IMR-90 (cell line): Measurements from ENCODE around the gene LAMC2. TPM values are rescaled to one million over a fixed set of nuclear protein-coding genes. Genes with fewer than 3 reads are reported as not detected.

ENCODE experiments used
- ATAC-seq: fragments of 200-7000 bp; cut with Tn5 transposase; 2 replicates; pipeline ENCODE4 v1.9.1; 2020; ENCODE audit warnings: low read depth, mild to moderate bottlenecking, moderate library complexity
- BruUV-seq: library from RNA; stranded (reverse); fragments of 400-500 nt; replicated peaks from 2 replicates; lab custom pipeline; 2021; lab: Mats Ljungman, UMichigan
- CTCF ChIA-PET: fragments of 300-600 bp; formaldehyde crosslinking; extraction: SDS; loops from one replicate; lab custom pipeline; 2021; ENCODE audit warnings: antibody characterized with exemption; lab: Yijun Ruan, JAX
- POLR2A ChIA-PET: fragments of 300-600 bp; sonication (Branson Sonifier 250); formaldehyde crosslinking; loops from one replicate; lab custom pipeline; 2022; ENCODE audit warnings: antibody characterized with exemption; ENCODE audit not compliant: unreplicated experiment; lab: Charles Lee
- DNase-seq: peaks from one replicate; pipeline ENCODE4 v3.0.0; 2013
- H2AFZ ChIP-seq: replicated peaks from 2 replicates; pipeline ENCODE3; 2013; ENCODE audit warnings: low read length, mild to moderate bottlenecking; ENCODE audit not compliant: poor library complexity
- H2AK5ac ChIP-seq: 2 replicates; pipeline ENCODE4 v1.6.1; 2013; ENCODE audit warnings: low read depth, low read length, inconsistent platforms
- H2AK9ac ChIP-seq: replicated peaks from 2 replicates; pipeline ENCODE3; 2013; ENCODE audit warnings: mild to moderate bottlenecking, low read depth, low read length, moderate library complexity; ENCODE audit not compliant: poor library complexity
- H2BK120ac ChIP-seq: 2 replicates; pipeline ENCODE4 v1.6.1; 2013; ENCODE audit warnings: low read depth, low read length, inconsistent platforms
- H2BK15ac ChIP-seq: 3 replicates; pipeline ENCODE4 v1.6.1; 2013; ENCODE audit warnings: low read depth, low read length, inconsistent platforms
- H2BK20ac ChIP-seq: 2 replicates; pipeline ENCODE4 v1.6.1; 2013; ENCODE audit warnings: low read depth, mild to moderate bottlenecking, inconsistent platforms, low read length, moderate library complexity
- H2BK5ac ChIP-seq: 2 replicates; pipeline ENCODE4 v1.6.1; 2013; ENCODE audit warnings: mild to moderate bottlenecking, low read depth, low read length, inconsistent platforms; ENCODE audit not compliant: poor library complexity, severe bottlenecking
- H3K14ac ChIP-seq: replicated peaks from 2 replicates; pipeline ENCODE4 v1.6.1; 2013; ENCODE audit warnings: low read depth, low read length, inconsistent platforms
- H3K18ac ChIP-seq: 2 replicates; pipeline ENCODE4 v1.6.1; 2013; ENCODE audit warnings: low read depth, low read length, control low read depth
- H3K23ac ChIP-seq: 2 replicates; pipeline ENCODE4 v1.6.1; 2013; ENCODE audit warnings: low read depth, low read length, inconsistent platforms
- H3K27ac ChIP-seq: 2 replicates; pipeline ENCODE4 v1.5.1; 2013; ENCODE audit warnings: mild to moderate bottlenecking, control low read depth, low read length; ENCODE audit not compliant: insufficient read depth
- H3K27me3 ChIP-seq: 2 replicates; pipeline ENCODE4 v1.6.1; 2013; ENCODE audit warnings: low read length; ENCODE audit not compliant: control insufficient read depth, insufficient read depth
- H3K36me3 ChIP-seq: 2 replicates; pipeline ENCODE4 v1.6.1; 2013; ENCODE audit warnings: low read length, mixed read lengths; ENCODE audit not compliant: control insufficient read depth, insufficient read depth
- H3K4ac ChIP-seq: 2 replicates; pipeline ENCODE4 v1.6.1; 2013; ENCODE audit warnings: low read depth, low read length, inconsistent platforms
- H3K4me1 ChIP-seq: 2 replicates; pipeline ENCODE4 v1.6.1; 2013; ENCODE audit warnings: low read length, mixed read lengths; ENCODE audit not compliant: control insufficient read depth, insufficient read depth
- H3K4me2 ChIP-seq: 2 replicates; pipeline ENCODE4 v1.6.1; 2013; ENCODE audit warnings: low read depth, mild to moderate bottlenecking, control low read depth, low read length, moderate library complexity
- H3K4me3 ChIP-seq: 2 replicates; pipeline ENCODE4 v1.5.1; 2013; ENCODE audit warnings: low read depth, mild to moderate bottlenecking, control low read depth, low read length, moderate library complexity; ENCODE audit not compliant: insufficient read depth
- H3K56ac ChIP-seq: 2 replicates; pipeline ENCODE4 v1.6.1; 2013; ENCODE audit warnings: low read length, inconsistent platforms; ENCODE audit not compliant: insufficient read depth; ENCODE audit errors: extremely low read depth
- H3K79me1 ChIP-seq, 2 experiments: 2 replicates each; pipeline ENCODE4 v1.6.1; 2013; ENCODE audit warnings: low read length in 2 of 2, inconsistent platforms in 1 of 2, low read depth in 1 of 2
- H3K9ac ChIP-seq: 2 replicates; pipeline ENCODE4 v1.6.1; 2013; ENCODE audit warnings: low read depth, low read length, control low read depth
- H3K9me1 ChIP-seq: 2 replicates; pipeline ENCODE4 v1.6.1; 2013; ENCODE audit warnings: low read length, inconsistent platforms; ENCODE audit not compliant: insufficient read depth
- H3K9me3 ChIP-seq: 2 replicates; pipeline ENCODE4 v1.6.1; 2013; ENCODE audit warnings: low read length; ENCODE audit not compliant: control insufficient read depth, insufficient read depth
- H4K20me1 ChIP-seq: 2 replicates; pipeline ENCODE4 v1.6.1; 2013; ENCODE audit warnings: low read length, inconsistent platforms; ENCODE audit not compliant: insufficient read depth
- H4K5ac ChIP-seq: 2 replicates; pipeline ENCODE4 v1.6.1; 2013; ENCODE audit warnings: mild to moderate bottlenecking, low read depth, low read length, control low read depth
- H4K8ac ChIP-seq, 2 experiments: 2 replicates each; pipeline ENCODE4 v1.6.1; 2013; ENCODE audit warnings: low read depth in 2 of 2, low read length in 2 of 2, control low read depth in 1 of 2, inconsistent platforms in 1 of 2
- H4K91ac ChIP-seq: 2 replicates; pipeline ENCODE4 v1.6.1; 2013; ENCODE audit warnings: low read depth, low read length, inconsistent platforms; ENCODE audit not compliant: insufficient read depth
- BHLHE40 ChIP-seq: fragments of 150-350 bp; IDR thresholded peaks from 2 replicates; pipeline ENCODE4 v1.6.1; 2016; ENCODE audit warnings: mild to moderate bottlenecking, low read depth, low read length
- CEBPB ChIP-seq: IDR thresholded peaks from 2 replicates; pipeline ENCODE4 v1.6.1; 2012; ENCODE audit warnings: low read depth, low read length, improper control_type of control experiment
- CHD1 ChIP-seq: IDR thresholded peaks from 2 replicates; pipeline ENCODE4 v1.6.1; 2012; ENCODE audit warnings: low read depth, low read length, improper control_type of control experiment
- ELK1 ChIP-seq: fragments of 150-350 bp; IDR thresholded peaks from 2 replicates; pipeline ENCODE4 v1.6.1; 2016; ENCODE audit warnings: low read depth, mild to moderate bottlenecking, low read length, moderate library complexity, borderline replicate concordance
- FOS ChIP-seq: fragments of 150-350 bp; IDR thresholded peaks from 2 replicates; pipeline ENCODE4 v1.6.1; 2016; ENCODE audit warnings: low read depth, low read length
- MAFK ChIP-seq: IDR thresholded peaks from 2 replicates; pipeline ENCODE4 v1.6.1; 2012; ENCODE audit warnings: low read depth, low read length, improper control_type of control experiment
- MAZ ChIP-seq: IDR thresholded peaks from 2 replicates; pipeline ENCODE4 v1.6.1; 2012; ENCODE audit warnings: low read depth, mild to moderate bottlenecking, low read length, improper control_type of control experiment, moderate library complexity, borderline replicate concordance
- MXI1 ChIP-seq: IDR thresholded peaks from 2 replicates; pipeline ENCODE4 v1.6.1; 2012; ENCODE audit warnings: low read depth, mild to moderate bottlenecking, low read length, moderate library complexity, borderline replicate concordance
- NFE2L2 ChIP-seq: fragments of 150-350 bp; IDR thresholded peaks from 2 replicates; pipeline ENCODE4 v1.6.1; 2016; ENCODE audit warnings: low read depth, mild to moderate bottlenecking, low read length
- POLR2A ChIP-seq: IDR thresholded peaks from 2 replicates; pipeline ENCODE4 v1.6.1; 2012; ENCODE audit warnings: mild to moderate bottlenecking, low read depth, low read length
- RAD21 ChIP-seq: IDR thresholded peaks from 2 replicates; pipeline ENCODE4 v1.6.1; 2012; ENCODE audit warnings: low read length, improper control_type of control experiment
- RCOR1 ChIP-seq: IDR thresholded peaks from 2 replicates; pipeline ENCODE4 v1.6.1; 2012; ENCODE audit warnings: mild to moderate bottlenecking, low read length, improper control_type of control experiment; ENCODE audit not compliant: insufficient replicate concordance
- WGBS, 2 experiments: methylation state at CpG; one replicate each; pipeline versions ENCODE4 v1.1.5 to v1.1.7; 2013; ENCODE audit warnings: missing lambda C conversion rate in 2 of 2; ENCODE audit not compliant: insufficient read length in 1 of 2; ENCODE audit errors: extremely low coverage in 2 of 2; 5-methylcytosine and 5-hydroxymethylcytosine counted together
- dilution Hi-C: fragments of 300-500 bp; cut with HindIII; formaldehyde crosslinking; loops from one replicate; pipeline ENCODE4 v1.14.3; 2018; ENCODE audit warnings: low sequenced_read_pairs; ENCODE audit not compliant: unreplicated experiment
- in situ Hi-C: fragments of 300-500 bp; cut with MboI; formaldehyde crosslinking; loops from 3 replicates; pipeline ENCODE4 v1.14.3; 2019; ENCODE audit warnings: low sequenced_read_pairs, inconsistent platforms, mixed read lengths
- intact Hi-C: fragments of 100-400 bp; cut with micrococcal nuclease; formaldehyde crosslinking; loops from 2 replicates; pipeline ENCODE4 v1.10.0; 2022
- polyA plus RNA-seq, 3 experiments: library from polyadenylated mRNA; depleted of rRNA; stranded (reverse); fragments of >200 nt; gene quantifications; 2 replicates each; pipeline ENCODE4 v1.2.3, GENCODE V29; 2012; ENCODE audit warnings: low replicate concordance in 1 of 3
- total RNA-seq: library from RNA; depleted of rRNA; stranded (reverse); fragments of >200 nt; gene quantifications from 2 replicates; pipeline ENCODE4 v1.2.3, GENCODE V29; 2012

The LAMC2 gene
- total and polyA plus RNA-seq, 2 of the 4 experiments (the other 2 are of a cell fraction), result 2.3 to 2.8 TPM

- H2BK15ac ChIP-seq, result no peak overlapping the region
- H3K4me2 ChIP-seq, result no peak overlapping the region
- ChIA-PET CTCF (no interaction called here), POLR2A (interaction anchor here (0.6 to 0.7 kb wide), 2 partner anchors 278 to 350 kb away, joined by 6 to 8 read pairs; no protein-coding TSS in a partner anchor)
- no peak overlapping the region for H2BK5ac ChIP-seq
- H2BK20ac ChIP-seq, result no peak overlapping the region
- no peak overlapping the region for H4K8ac ChIP-seq
- no peak overlapping the region for H2BK120ac ChIP-seq
- in situ Hi-C loops (loop anchor here (25.0 kb wide), 1 partner anchor 280 kb away; the partner anchor contains the start of gene SHCBP1L), dilution Hi-C loops (no loop called here), intact Hi-C loops (no loop called here)
- no TSS peak for BruUV-seq
- H3K18ac ChIP-seq, result no peak overlapping the region
- no peak overlapping the region for H2AK5ac ChIP-seq
- peaks cover 4% of the 10 kb centered on the region for H3K9me1 ChIP-seq
- no peak overlapping the region for H3K9ac ChIP-seq
- H3K27me3 ChIP-seq, result no peaks in the 10 kb centered on the region
- no peak overlapping the region for H2AK9ac ChIP-seq
- no peak overlapping the region for H3K14ac ChIP-seq
- no peak overlapping the region for H3K56ac ChIP-seq
- no peak overlapping the region for H3K27ac ChIP-seq
- no peaks in the 10 kb centered on the region for H3K79me1 ChIP-seq
- no CpG with 5 or more reads among the region's 3 CpGs for whole genome bisulfite sequencing, 2 experiments
- H3K4ac ChIP-seq, result no peak overlapping the region
- TF ChIP-seq CEBPB (no peak), MAFK (no peak), RAD21 (no peak), MXI1 (no peak), CHD1 (no peak), MAZ (no peak), FOS (no peak), ELK1 (no peak), BHLHE40 (no peak), RCOR1 (no peak), POLR2A (no peak), NFE2L2 (no peak)
- no peaks in the 10 kb centered on the region for H3K9me3 ChIP-seq
- H3K4me1 ChIP-seq, result peaks cover 4% of the 10 kb centered on the region; the same call in 1 of the 2 replicates
- no peaks in the 10 kb centered on the region for H4K20me1 ChIP-seq
- no peaks in the 10 kb centered on the region for H3K36me3 ChIP-seq
- no peak overlapping the region for H3K23ac ChIP-seq
- H4K91ac ChIP-seq, result no peak overlapping the region
- ATAC-seq, result no peak
- H3K4me3 ChIP-seq, result no peak overlapping the region
- H4K5ac ChIP-seq, result no peak overlapping the region
- no peak for DNase-seq
- H2AFZ ChIP-seq, result no peak overlapping the region
These were observed 56.5 kb downstream of the LAMC2 start for GRCh38 chr1:183242556-183242955.
